Ecto neural progenitor cell (in vitro differentiated cells): ENCODE data around the gene MIEN1.
"Not testable (repeated sequence)": the region's sequence is repeated elsewhere in the genome, so short reads cannot be mapped to it uniquely, and the experiment has no call there.

Experiments used
- DNase-seq: peaks from one replicate; pipeline ENCODE4 v3.0.0-alpha.2; 2018; ENCODE audit warnings: low spot score

MIEN1 gene, protein sequence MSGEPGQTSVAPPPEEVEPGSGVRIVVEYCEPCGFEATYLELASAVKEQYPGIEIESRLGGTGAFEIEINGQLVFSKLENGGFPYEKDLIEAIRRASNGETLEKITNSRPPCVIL

GRCh38 chr17:39730095-39730921 lies at the start of gene MIEN1:
Gene MIEN1, minus strand, starts transcription at chr17:39730532. Its CDS starts 37 bp downstream, at chr17:39730495.
- peak; percentile 99 for DNase-seq

DNA sequence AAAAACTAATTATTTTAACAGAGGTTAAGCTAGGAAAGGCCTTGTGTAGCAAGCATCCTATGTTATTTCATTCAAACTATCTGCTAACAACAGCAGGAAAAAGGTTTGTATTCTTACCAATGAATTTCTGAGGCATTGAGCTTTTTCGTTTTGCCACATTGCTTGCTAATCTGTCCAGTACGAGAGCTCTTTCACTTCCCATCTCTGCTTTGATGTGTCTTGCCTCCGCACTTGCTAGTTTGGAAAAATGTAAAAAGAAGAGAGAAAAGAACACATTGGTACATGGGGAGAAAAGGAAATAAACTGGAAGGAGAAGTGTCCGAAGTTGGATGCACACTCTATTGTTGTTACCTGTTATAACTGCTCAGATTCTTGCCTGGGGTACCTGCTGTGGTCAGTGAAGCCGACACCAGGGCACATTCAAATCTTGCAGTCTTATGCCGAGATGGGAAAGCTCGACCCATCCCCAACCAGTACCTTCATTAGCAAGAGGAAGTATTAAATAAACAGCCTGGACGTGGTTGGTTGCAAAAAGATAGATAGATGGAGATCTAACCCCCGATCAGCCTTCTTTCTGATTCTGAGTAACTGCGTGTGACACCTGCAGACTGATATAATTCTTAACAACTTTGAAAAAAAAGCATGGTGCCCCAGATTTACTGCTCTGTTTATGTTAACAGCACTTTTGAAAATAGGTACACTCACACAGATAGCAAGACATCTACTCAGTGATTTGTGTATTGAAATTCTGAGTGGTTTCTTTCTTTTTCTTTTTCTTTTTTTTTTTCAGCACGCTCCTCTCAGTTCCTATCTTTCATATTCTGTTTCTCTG lies 47.4 kb upstream of the MIEN1 start:
- DNase-seq, result no peak

DNA sequence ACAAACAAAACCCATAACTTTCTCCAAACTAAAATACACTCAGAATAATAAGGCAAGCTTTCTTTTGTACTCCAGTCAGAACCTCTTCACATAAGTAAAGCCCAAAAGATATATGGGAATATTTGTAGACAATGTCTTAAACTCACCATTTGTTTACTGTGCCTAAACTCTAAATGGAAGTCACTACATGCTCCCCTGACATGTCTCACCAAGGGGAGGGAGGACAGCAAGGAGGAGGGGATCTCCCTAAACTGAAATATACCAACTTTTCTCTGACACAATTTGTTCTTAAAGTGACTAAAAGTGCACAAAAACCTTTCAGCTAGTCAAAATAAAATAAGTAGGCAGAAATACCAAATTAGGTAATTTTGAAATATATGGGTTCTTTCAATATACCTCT lies 45.9 kb upstream of the MIEN1 start:
- no peak for DNase-seq

- DNase-seq, result no peak
Observed at GRCh38 chr17:39775031-39775430, 44.7 kb upstream of the MIEN1 start.

- no peak for DNase-seq
Observed at GRCh38 chr17:39774047-39774446, 43.7 kb upstream of the MIEN1 start.

DNA sequence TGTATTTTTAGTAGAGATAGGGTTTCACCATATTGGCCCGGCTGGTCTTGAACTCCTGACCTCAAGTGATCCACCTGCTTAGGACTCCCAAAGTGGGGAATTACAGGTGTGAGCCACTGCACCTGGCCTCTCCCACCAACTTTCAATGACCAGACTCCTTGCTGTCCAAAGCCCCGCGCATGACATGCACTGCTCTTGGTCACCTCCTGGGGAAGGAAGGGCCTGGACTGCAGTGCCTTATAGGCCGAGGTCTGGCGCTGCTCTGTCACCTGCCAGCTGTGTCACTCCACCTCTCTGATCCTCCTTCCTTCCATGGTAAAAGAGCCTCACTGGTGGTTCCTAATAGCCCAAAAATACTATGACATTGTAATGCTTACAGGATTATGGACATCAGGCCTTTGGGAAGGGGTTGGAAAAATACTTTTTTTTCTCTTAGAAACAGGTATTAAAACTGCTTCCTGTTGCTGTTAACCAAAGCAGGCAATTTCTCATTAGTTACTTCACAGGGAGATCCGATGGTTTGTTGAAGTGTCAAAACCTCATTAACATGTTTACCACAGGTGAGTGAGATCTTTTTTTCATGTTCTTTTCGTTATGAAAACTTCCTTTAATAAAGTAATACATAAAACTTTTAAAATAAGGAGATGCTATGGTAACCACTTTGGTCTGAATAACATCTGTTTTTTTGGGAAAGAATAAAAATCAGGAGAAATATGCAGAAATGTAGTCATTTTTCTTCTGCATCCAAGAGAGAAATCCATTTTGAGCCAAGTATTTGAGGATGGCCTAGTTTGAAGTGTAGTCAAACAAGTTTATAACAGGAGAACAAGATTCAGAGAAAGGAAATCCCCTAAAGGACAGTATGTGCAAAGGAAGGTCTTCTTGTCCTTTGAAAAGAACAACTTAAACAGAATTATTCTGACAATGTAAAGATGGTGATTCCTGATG lies 42.9 kb upstream of the MIEN1 start:
- no peak for DNase-seq

GRCh38 chr17:39772415-39772814 lies 42.1 kb upstream of the MIEN1 start:
- no peak for DNase-seq

GRCh38 chr17:39769974-39770587 lies 39.7 kb upstream of the MIEN1 start:
- no peak for DNase-seq

DNA sequence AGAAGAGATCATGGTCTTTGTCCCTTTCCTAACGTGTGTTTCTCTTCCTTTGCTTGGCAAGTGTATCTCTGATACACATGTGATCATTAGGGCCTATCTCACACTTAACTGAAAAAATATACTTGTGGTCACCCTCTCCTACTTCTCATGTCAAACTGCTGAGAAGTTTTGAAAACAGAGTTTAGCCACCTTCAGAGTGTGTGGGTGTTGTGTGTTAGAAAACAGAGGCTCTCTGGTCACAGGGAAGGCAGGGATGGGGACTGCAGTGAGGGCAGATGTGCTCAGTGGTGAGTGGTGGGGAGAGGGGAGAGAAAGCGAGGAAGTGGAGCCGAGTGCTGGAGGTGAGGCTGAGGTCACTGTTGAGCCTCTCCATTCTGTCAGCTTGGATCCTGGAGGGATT lies 36.8 kb upstream of the MIEN1 start:
- no peak for DNase-seq

DNA sequence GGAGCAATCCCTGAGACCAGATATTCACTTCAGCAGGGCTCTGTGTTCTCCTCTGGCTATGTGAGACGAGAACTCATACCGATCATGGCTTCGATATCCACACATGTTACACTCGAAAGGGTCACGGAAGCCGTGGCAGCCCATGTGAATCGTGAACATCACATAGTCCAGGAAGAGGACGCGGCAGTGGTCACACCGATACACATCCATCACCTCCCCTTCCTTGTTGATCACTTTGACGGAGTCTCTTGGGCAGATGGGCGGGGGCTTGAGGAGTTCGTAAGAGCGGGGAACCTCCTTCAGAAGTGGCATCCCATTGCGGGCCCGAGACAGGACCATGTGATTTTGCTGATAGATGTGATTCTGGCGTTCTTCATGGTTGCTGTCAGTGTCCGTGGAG lies 35.4 kb upstream of the MIEN1 start:
- DNase-seq, result no peak

DNA sequence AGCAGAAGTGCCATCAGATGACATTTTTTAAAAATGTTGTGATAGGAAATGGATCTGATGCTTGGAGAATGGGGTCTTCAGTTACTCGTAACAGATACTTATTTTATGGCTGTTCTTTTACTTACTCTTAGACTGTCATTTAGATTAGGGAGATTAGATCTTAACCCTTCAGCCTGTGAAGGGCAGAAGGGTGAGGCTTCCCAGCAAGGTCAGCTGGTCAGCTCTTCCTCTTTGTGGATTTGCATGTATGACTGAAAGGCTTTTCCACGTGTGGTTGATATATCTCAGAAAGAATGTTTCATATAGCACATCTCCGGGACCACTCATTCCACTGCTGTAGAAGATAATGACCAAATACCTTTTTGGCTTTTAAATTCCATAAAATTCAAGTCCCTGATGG lies 34.8 kb upstream of the MIEN1 start:
- no peak for DNase-seq

DNA sequence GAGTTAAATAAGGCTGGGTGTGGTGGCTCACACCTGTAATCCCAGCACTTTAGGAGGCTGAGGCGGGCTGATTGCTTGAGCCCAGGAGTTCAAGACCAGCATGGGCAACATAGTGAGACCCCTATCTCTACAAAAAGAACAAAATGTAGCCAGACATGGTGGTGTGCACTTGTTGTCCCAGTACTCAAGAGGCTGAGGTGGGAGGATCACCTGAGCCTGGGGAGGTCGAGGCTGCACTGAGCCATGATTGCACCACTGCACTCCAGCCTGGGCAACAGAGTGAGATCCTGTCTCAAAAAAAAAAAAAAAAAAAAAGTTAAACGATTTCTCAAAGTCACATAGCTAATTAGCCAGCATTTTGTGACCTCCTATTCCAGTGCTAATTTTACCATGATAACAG lies 33.8 kb upstream of the MIEN1 start:
- DNase-seq, result not testable (repeated sequence)

- DNase-seq, result no peak
Observed at GRCh38 chr17:39763051-39763820, 32.9 kb upstream of the MIEN1 start.

- no peak for DNase-seq
Observed at GRCh38 chr17:39761861-39762496, 31.6 kb upstream of the MIEN1 start.

GRCh38 chr17:39759204-39759603 lies 28.9 kb upstream of the MIEN1 start:
- DNase-seq, result no peak

GRCh38 chr17:39757931-39758873 lies 27.9 kb upstream of the MIEN1 start:
- no peak for DNase-seq

- no peak for DNase-seq
Observed at GRCh38 chr17:39757176-39757662, 26.9 kb upstream of the MIEN1 start.

- DNase-seq, result no peak
Observed at GRCh38 chr17:39756380-39757079, 26.2 kb upstream of the MIEN1 start.
